GM12878 (cell line): Measurements from ENCODE around the gene RALGPS2. TPM values are rescaled to one million over a fixed set of nuclear protein-coding genes. Genes with fewer than 3 reads are reported as not detected.

Source experiments
- ATAC-seq: fragments of 200-7000 bp; cut with Tn5 transposase; 3 replicates; pipeline ENCODE4 v1.9.1; 2020; ENCODE audit warnings: mild to moderate bottlenecking, moderate library complexity
- BruUV-seq: library from RNA; stranded (reverse); fragments of 400-500 nt; replicated peaks from 2 replicates; lab custom pipeline; 2021; lab: Mats Ljungman, UMichigan
- CTCF ChIA-PET: fragments of 300-600 bp; sonication (Branson Sonifier 250); formaldehyde crosslinking; extraction: SDS; loops from one replicate; lab custom pipeline; 2021; ENCODE audit warnings: inconsistent platforms; lab: Yijun Ruan, JAX
- POLR2A ChIA-PET: fragments of 350-600 bp; formaldehyde crosslinking; extraction: SDS; loops from one replicate; lab custom pipeline; 2021; ENCODE audit warnings: inconsistent platforms; lab: Charles Lee
- RAD21 ChIA-PET: fragments of 300-600 bp; sonication (Branson Sonifier 250); formaldehyde crosslinking; loops from one replicate; lab custom pipeline; 2023; ENCODE audit warnings: antibody characterized with exemption; ENCODE audit not compliant: unreplicated experiment; lab: Charles Lee
- SMC1A ChIA-PET: fragments of 300-600 bp; sonication (Branson Sonifier 250); formaldehyde crosslinking; loops from one replicate; lab custom pipeline; 2023; ENCODE audit not compliant: unreplicated experiment, uncharacterized antibody; lab: Charles Lee
- DNase-seq: peaks from one replicate; pipeline ENCODE4 v3.0.0-alpha.2; 2011; ENCODE audit warnings: low read depth, low spot score
- FAIRE-seq: peaks from 3 replicates; lab custom pipeline; 2011; peaks lifted over from hg19 to GRCh38; lab: Jason Lieb, UNC
- H2AFZ ChIP-seq: 2 replicates; pipeline ENCODE4 v1.6.0; 2011; ENCODE audit warnings: low read depth, low read length, control low read depth; ENCODE audit not compliant: control insufficient read depth
- H3K27ac ChIP-seq: 2 replicates; pipeline ENCODE4 v1.5.1; 2011; ENCODE audit warnings: control low read depth; ENCODE audit not compliant: control insufficient read depth, insufficient read depth
- H3K27me3 ChIP-seq, 2 experiments: replicated peaks in 1 of 2; 2 replicates each; pipeline versions ENCODE4 v1.6.0 to v1.6.1; 2011; ENCODE audit warnings: low read length in 1 of 2; ENCODE audit not compliant: control insufficient read depth in 2 of 2, insufficient read depth in 2 of 2
- H3K36me3 ChIP-seq, 2 experiments: 2 replicates each; pipeline ENCODE4 v1.5.1; 2011; ENCODE audit warnings: low read length in 1 of 2; ENCODE audit not compliant: control insufficient read depth in 2 of 2, insufficient read depth in 2 of 2
- H3K4me1 ChIP-seq: 2 replicates; pipeline ENCODE4 v1.6.1; 2011; ENCODE audit warnings: mild to moderate bottlenecking, low read length, moderate library complexity, mixed read lengths; ENCODE audit not compliant: control insufficient read depth, insufficient read depth
- H3K4me2 ChIP-seq: 2 replicates; pipeline ENCODE4 v1.6.0; 2011; ENCODE audit warnings: control low read depth; ENCODE audit not compliant: control insufficient read depth, insufficient read depth
- H3K4me3 ChIP-seq: fragments of 200-600 bp; sonication (generic); 2 replicates; pipeline ENCODE4 v1.5.1; 2016
- H3K79me2 ChIP-seq: 2 replicates; pipeline ENCODE4 v1.6.0; 2011; ENCODE audit warnings: low read length; ENCODE audit not compliant: control insufficient read depth, insufficient read depth
- H3K9ac ChIP-seq: 2 replicates; pipeline ENCODE4 v1.8.0; 2011; ENCODE audit warnings: low read length, control low read depth, mixed read lengths; ENCODE audit not compliant: control insufficient read depth, insufficient read depth
- H3K9me3 ChIP-seq: replicated peaks from 3 replicates; pipeline ENCODE4 v1.5.1; 2011; ENCODE audit warnings: mild to moderate bottlenecking, low read length; ENCODE audit not compliant: control insufficient read depth, insufficient read depth
- H4K20me1 ChIP-seq: 2 replicates; pipeline ENCODE4 v1.6.0; 2011; ENCODE audit not compliant: control insufficient read depth, insufficient read depth
- GABPA ChIP-seq: IDR thresholded peaks from 2 replicates; pipeline ENCODE4 v1.6.1; 2014; ENCODE audit warnings: antibody characterized with exemption, low read depth, mild to moderate bottlenecking, inconsistent platforms
- PBX3 ChIP-seq: IDR thresholded peaks from 2 replicates; pipeline ENCODE4 v1.6.1; 2011; ENCODE audit warnings: mild to moderate bottlenecking, low read depth, low read length, moderate library complexity; ENCODE audit not compliant: insufficient replicate concordance
- SIN3A ChIP-seq: IDR thresholded peaks from 2 replicates; pipeline ENCODE4 v1.6.1; 2012; ENCODE audit warnings: low read depth, low read length, improper control_type of control experiment
- SMARCA5 ChIP-seq: fragments of 450-650 bp; IDR thresholded peaks from 2 replicates; pipeline ENCODE4 v1.6.1; 2017; ENCODE audit warnings: mild to moderate bottlenecking
- YY1 ChIP-seq: IDR thresholded peaks from 2 replicates; pipeline ENCODE4 v1.6.1; 2011; ENCODE audit warnings: low read depth, mild to moderate bottlenecking, low read length
- ZBTB40 ChIP-seq: fragments of 450-650 bp; IDR thresholded peaks from 2 replicates; pipeline ENCODE4 v1.6.1; 2016; ENCODE audit warnings: mild to moderate bottlenecking, moderate library complexity, borderline replicate concordance
- ZNF217 ChIP-seq: fragments of 450-650 bp; IDR thresholded peaks from 2 replicates; pipeline ENCODE4 v1.6.1; 2017; ENCODE audit warnings: antibody characterized with exemption, mild to moderate bottlenecking
- ZZZ3 ChIP-seq: IDR thresholded peaks from 2 replicates; pipeline ENCODE4 v1.6.1; 2011; ENCODE audit warnings: low read depth; ENCODE audit not compliant: control insufficient read depth, insufficient read length
- WGBS: methylation state at CpG from one replicate; pipeline ENCODE4 v1.1.6; 2016; ENCODE audit warnings: low lambda C conversion rate; ENCODE audit not compliant: insufficient replicate concordance, insufficient coverage; ENCODE audit errors: missing lambda C conversion rate; 5-methylcytosine and 5-hydroxymethylcytosine counted together
- in situ Hi-C: fragments of 300-500 bp; cut with MboI; formaldehyde crosslinking; loops from 9 replicates; pipeline ENCODE4 v1.14.3; 2018; ENCODE audit warnings: mixed read lengths
- intact Hi-C: fragments of 100-400 bp; cut with micrococcal nuclease; formaldehyde crosslinking; loops from one replicate; pipeline ENCODE4 v1.14.2; 2022; ENCODE audit not compliant: unreplicated experiment
- polyA plus RNA-seq, 11 experiments: library from polyadenylated mRNA; depleted of rRNA in 4 of 11; unstranded in 6 of 11; stranded (reverse) in 5 of 11; fragments of >200 nt; fragmentation: Nextera tagmentation in 4 of 11; fragmentation: Illumina TruSeq in 1 of 11; extraction: Ambion mirVana in 4 of 11; extraction: Trizol in 1 of 11; gene quantifications; 1 replicate in 1 of 11; 2 replicates in 10 of 11; pipeline versions ENCODE4 v1.2.1 to v1.2.3, GENCODE V29; 2011 to 2016; ENCODE audit warnings: inconsistent platforms in 2 of 11, missing spikeins in 2 of 11, low read depth in 1 of 11
- total RNA-seq, 4 experiments: library from RNA; depleted of rRNA in 3 of 4; stranded (reverse); fragments of >200 nt in 3 of 4; fragmentation: Illumina TruSeq in 1 of 4; extraction: Trizol in 1 of 4; gene quantifications; 2 replicates each; pipeline versions ENCODE4 v1.2.1 to v1.2.3, GENCODE V29; 2013 to 2021

Gene RALGPS2
- total and polyA plus RNA-seq, 10 of the 15 experiments (the other 5 are each of a cell fraction or from before 2014, with no cell fraction given): 0.08 to 3.7 (median 0.50) TPM

GRCh38 chr1:178937695-178938094 is 212.7 kb downstream of the RALGPS2 start (continued):
- TF ChIP-seq SMARCA5 (no peak), SIN3A (no peak), YY1 (no peak)

GRCh38 chr1:178938101-178938958 is 213.3 kb downstream of the RALGPS2 start:
- in situ Hi-C loops: no loop called here
- H4K20me1 ChIP-seq: no peaks in the 10 kb centered on the region
- H3K9me3 ChIP-seq: no peaks in the 10 kb centered on the region
- intact Hi-C loops: no loop called here
- no TSS peak for BruUV-seq
- DNase-seq: no peak
- peaks cover 11% of the 10 kb centered on the region for H3K4me1 ChIP-seq
- ATAC-seq: no peak
- ChIA-PET CTCF (no interaction called here), POLR2A (no interaction called here), RAD21 (no interaction called here), SMC1A (interaction anchor here (1.4 to 2.3 kb wide), 2 partner anchors 9 to 12 kb away, joined by 3 to 10 read pairs; no protein-coding TSS in a partner anchor)
- H2AFZ ChIP-seq: no peak overlapping the region
- 20% methylated on average over 11 of the region's 11 CpGs for WGBS
- H3K27ac ChIP-seq: no peak overlapping the region
- TF ChIP-seq ZNF217 (no peak), GABPA (no peak), PBX3 (no peak), ZZZ3 (no peak), ZBTB40 (no peak)
- no peak overlapping the region for H3K4me3 ChIP-seq
- no peaks in the 10 kb centered on the region; a peak in 1 of 4 replicates for H3K27me3 ChIP-seq
- H3K79me2 ChIP-seq: no peaks in the 10 kb centered on the region
- no peak for FAIRE-seq
- no peak overlapping the region for H3K9ac ChIP-seq
- H3K4me2 ChIP-seq: no peak overlapping the region
- H3K36me3 ChIP-seq: no peaks in the 10 kb centered on the region
